Measurements from ENCODE around the gene KCNJ10.
"Not testable (repeated sequence)": the region's sequence is repeated elsewhere in the genome, so short reads cannot be mapped to it uniquely, and the experiment has no call there.

Gene KCNJ10

GRCh38 chr1:160112357-160112756, 42.4 kb upstream of the KCNJ10 start:
- DNase-seq (ENCODE audit: low spot score) = no peak
- Histone ChIP-seq H3K79me1 (ENCODE audit: low read depth, low read length) (peaks cover 3% of the 10 kb centered on the region), H3K27ac (replicated peaks; ENCODE audit: low read length) (no peak overlapping the region), H3K4me3 (ENCODE audit: low read length in 2 of 2) (no peak overlapping the region), H3K4ac (ENCODE audit: low read length) (no peak overlapping the region), H2BK12ac (ENCODE audit: low read length) (no peak overlapping the region), H4K91ac (ENCODE audit: low read depth, low read length, poor library complexity) (no peak overlapping the region), H3K36me3 (replicated peaks in 1 of 2; ENCODE audit: control insufficient read depth in 2 of 2, insufficient read depth in 2 of 2, low read length in 2 of 2) (no peaks in the 10 kb centered on the region), H2BK120ac (ENCODE audit: low read depth, low read length) (no peak overlapping the region), H2BK5ac (ENCODE audit: low read length) (no peak overlapping the region), H2AFZ (ENCODE audit: low read length) (no peak overlapping the region), H3K23ac (ENCODE audit: low read depth, low read length, poor library complexity) (no peak overlapping the region), H3K4me2 (ENCODE audit: insufficient read depth, low read length, poor library complexity, severe bottlenecking) (no peak overlapping the region), H2BK15ac (ENCODE audit: low read length) (peak overlapping the region; percentile 12), H3K27me3 (ENCODE audit: control insufficient read depth in 3 of 3, insufficient read depth in 3 of 3, low read depth in 1 of 3, low read length in 3 of 3) (no peaks in the 10 kb centered on the region), H2AK5ac (ENCODE audit: low read depth, low read length) (no peak overlapping the region), H3K14ac (ENCODE audit: low read length) (no peak overlapping the region), H3K4me1 (ENCODE audit: control insufficient read depth in 2 of 2, insufficient read depth in 1 of 2, low read depth in 1 of 2, low read length in 2 of 2) (peaks cover 54 to 63% of the 10 kb centered on the region in 2 donors), H3K9ac (ENCODE audit: low read depth, low read length, poor library complexity) (no peak overlapping the region), H3K9me3 (replicated peaks in 1 of 2; ENCODE audit: control insufficient read depth in 2 of 2, insufficient read depth in 1 of 2, low read depth in 1 of 2, low read length in 2 of 2) (no peaks in the 10 kb centered on the region), H4K8ac (ENCODE audit: low read depth, low read length) (no peak overlapping the region), H3K18ac (ENCODE audit: low read length) (peak overlapping the region; percentile 20)
- no CpG with 5 or more reads among the region's 12 CpGs for WGBS, 2 donors (ENCODE audit: extremely low coverage in 2 of 2, insufficient read length in 2 of 2, insufficient replicate concordance in 1 of 2)

GRCh38 chr1:160111462-160111861, 41.5 kb upstream of the KCNJ10 start:
- H3K36me3 ChIP-seq (replicated peaks in 1 of 2; ENCODE audit: control insufficient read depth in 2 of 2, insufficient read depth in 2 of 2, low read length in 2 of 2); H3K4me3 ChIP-seq (ENCODE audit: low read length in 2 of 2); H3K14ac ChIP-seq (ENCODE audit: low read length); H3K4me2 ChIP-seq (ENCODE audit: insufficient read depth, low read length, poor library complexity, severe bottlenecking); H3K23ac ChIP-seq (ENCODE audit: low read depth, low read length, poor library complexity); H4K91ac ChIP-seq (ENCODE audit: low read depth, low read length, poor library complexity); H3K27ac ChIP-seq (replicated peaks; ENCODE audit: low read length); H2BK12ac ChIP-seq (ENCODE audit: low read length); H3K79me1 ChIP-seq (ENCODE audit: low read depth, low read length); H4K8ac ChIP-seq (ENCODE audit: low read depth, low read length); H2AK5ac ChIP-seq (ENCODE audit: low read depth, low read length); H3K4ac ChIP-seq (ENCODE audit: low read length); H3K27me3 ChIP-seq (ENCODE audit: control insufficient read depth in 3 of 3, insufficient read depth in 3 of 3, low read depth in 1 of 3, low read length in 3 of 3); H2AFZ ChIP-seq (ENCODE audit: low read length); H2BK15ac ChIP-seq (ENCODE audit: low read length); H3K9me3 ChIP-seq (replicated peaks in 1 of 2; ENCODE audit: control insufficient read depth in 2 of 2, insufficient read depth in 1 of 2, low read depth in 1 of 2, low read length in 2 of 2); H3K18ac ChIP-seq (ENCODE audit: low read length); H2BK120ac ChIP-seq (ENCODE audit: low read depth, low read length); DNase-seq (ENCODE audit: low spot score); H3K9ac ChIP-seq (ENCODE audit: low read depth, low read length, poor library complexity); H2BK5ac ChIP-seq (ENCODE audit: low read length): not testable (repeated sequence)
- no CpG with 5 or more reads among the region's 10 CpGs for WGBS, 2 donors (ENCODE audit: extremely low coverage in 2 of 2, insufficient read length in 2 of 2, insufficient replicate concordance in 1 of 2)
- peaks cover 45 to 55% of the 10 kb centered on the region in 2 donors for H3K4me1 ChIP-seq (ENCODE audit: control insufficient read depth in 2 of 2, insufficient read depth in 1 of 2, low read depth in 1 of 2, low read length in 2 of 2)

GRCh38 chr1:160109686-160110085, 39.7 kb upstream of the KCNJ10 start:
- WGBS, 2 donors (ENCODE audit: extremely low coverage in 2 of 2, insufficient read length in 2 of 2, insufficient replicate concordance in 1 of 2) = no CpG with 5 or more reads among the region's 4 CpGs

GRCh38 chr1:160108888-160109662, 39.1 kb upstream of the KCNJ10 start:
- Histone ChIP-seq H3K4me3 (ENCODE audit: low read length in 2 of 2) (no peak overlapping the region), H2BK15ac (ENCODE audit: low read length) (no peak overlapping the region), H2AFZ (ENCODE audit: low read length) (peak overlapping the region; percentile 38), H3K14ac (ENCODE audit: low read length) (no peak overlapping the region), H3K4me1 (ENCODE audit: control insufficient read depth in 2 of 2, insufficient read depth in 1 of 2, low read depth in 1 of 2, low read length in 2 of 2) (peaks cover 37 to 41% of the 10 kb centered on the region in 2 donors), H3K9me3 (replicated peaks in 1 of 2; ENCODE audit: control insufficient read depth in 2 of 2, insufficient read depth in 1 of 2, low read depth in 1 of 2, low read length in 2 of 2) (no peaks in the 10 kb centered on the region), H3K23ac (ENCODE audit: low read depth, low read length, poor library complexity) (no peak overlapping the region), H4K8ac (ENCODE audit: low read depth, low read length) (no peak overlapping the region), H3K27ac (replicated peaks; ENCODE audit: low read length) (peak overlapping the region; percentile 79), H3K4me2 (ENCODE audit: insufficient read depth, low read length, poor library complexity, severe bottlenecking) (peak overlapping the region; percentile 26), H2BK120ac (ENCODE audit: low read depth, low read length) (no peak overlapping the region), H2BK12ac (ENCODE audit: low read length) (peak overlapping the region; percentile 73), H3K36me3 (replicated peaks in 1 of 2; ENCODE audit: control insufficient read depth in 2 of 2, insufficient read depth in 2 of 2, low read length in 2 of 2) (no peaks in the 10 kb centered on the region), H3K18ac (ENCODE audit: low read length) (peak overlapping the region; percentile 79), H2BK5ac (ENCODE audit: low read length) (no peak overlapping the region), H3K79me1 (ENCODE audit: low read depth, low read length) (no peaks in the 10 kb centered on the region), H4K91ac (ENCODE audit: low read depth, low read length, poor library complexity) (no peak overlapping the region), H3K4ac (ENCODE audit: low read length) (no peak overlapping the region), H2AK5ac (ENCODE audit: low read depth, low read length) (no peak overlapping the region), H3K27me3 (ENCODE audit: control insufficient read depth in 3 of 3, insufficient read depth in 3 of 3, low read depth in 1 of 3, low read length in 3 of 3) (no peaks in the 10 kb centered on the region), H3K9ac (ENCODE audit: low read depth, low read length, poor library complexity) (no peak overlapping the region)
- no CpG with 5 or more reads among the region's 6 CpGs for WGBS, 2 donors (ENCODE audit: extremely low coverage in 2 of 2, insufficient read length in 2 of 2, insufficient replicate concordance in 1 of 2)
- DNase-seq (ENCODE audit: low spot score) = no peak

More at GRCh38 chr1:160109686-160110085, 39.7 kb upstream of the KCNJ10 start:
- no peak overlapping the region for H3K23ac ChIP-seq (ENCODE audit: low read depth, low read length, poor library complexity)
- no peak for DNase-seq (ENCODE audit: low spot score)
- H3K36me3 ChIP-seq (replicated peaks in 1 of 2; ENCODE audit: control insufficient read depth in 2 of 2, insufficient read depth in 2 of 2, low read length in 2 of 2) = no peaks in the 10 kb centered on the region
- H3K4ac ChIP-seq (ENCODE audit: low read length) = no peak overlapping the region
- H3K4me1 ChIP-seq (ENCODE audit: control insufficient read depth in 2 of 2, insufficient read depth in 1 of 2, low read depth in 1 of 2, low read length in 2 of 2) = peaks cover 38 to 42% of the 10 kb centered on the region in 2 donors
- no peak overlapping the region for H3K4me2 ChIP-seq (ENCODE audit: insufficient read depth, low read length, poor library complexity, severe bottlenecking)
- no peaks in the 10 kb centered on the region for H3K27me3 ChIP-seq (ENCODE audit: control insufficient read depth in 3 of 3, insufficient read depth in 3 of 3, low read depth in 1 of 3, low read length in 3 of 3)
- no peak overlapping the region for H2BK15ac ChIP-seq (ENCODE audit: low read length)
- no peak overlapping the region for H4K91ac ChIP-seq (ENCODE audit: low read depth, low read length, poor library complexity)
- no peak overlapping the region for H3K9ac ChIP-seq (ENCODE audit: low read depth, low read length, poor library complexity)
- no peak overlapping the region for H3K18ac ChIP-seq (ENCODE audit: low read length)
- H4K8ac ChIP-seq (ENCODE audit: low read depth, low read length) = no peak overlapping the region
- no peak overlapping the region for H2BK120ac ChIP-seq (ENCODE audit: low read depth, low read length)
- no peak overlapping the region for H2AFZ ChIP-seq (ENCODE audit: low read length)
- no peaks in the 10 kb centered on the region for H3K79me1 ChIP-seq (ENCODE audit: low read depth, low read length)
- peak overlapping the region; percentile 79 for H3K27ac ChIP-seq (replicated peaks; ENCODE audit: low read length)
- H2BK5ac ChIP-seq (ENCODE audit: low read length) = no peak overlapping the region
- no peak overlapping the region for H2BK12ac ChIP-seq (ENCODE audit: low read length)
- H3K4me3 ChIP-seq (ENCODE audit: low read length in 2 of 2) = no peak overlapping the region
- H2AK5ac ChIP-seq (ENCODE audit: low read depth, low read length) = no peak overlapping the region
- no peaks in the 10 kb centered on the region for H3K9me3 ChIP-seq (replicated peaks in 1 of 2; ENCODE audit: control insufficient read depth in 2 of 2, insufficient read depth in 1 of 2, low read depth in 1 of 2, low read length in 2 of 2)
- no peak overlapping the region for H3K14ac ChIP-seq (ENCODE audit: low read length)

Data from neuronal stem cell (in vitro differentiated cells).